ENCODE results near the gene ZNF3. TPM values are rescaled to one million over a fixed set of nuclear protein-coding genes. Genes with fewer than 3 reads are reported as not detected.

The ZNF3 gene
- total and polyA plus RNA-seq, 9 of the 15 experiments (the other 6 are each of a cell fraction or from before 2014, with no cell fraction given) = 30.0 to 64.9 (median 51.5) TPM

DNA sequence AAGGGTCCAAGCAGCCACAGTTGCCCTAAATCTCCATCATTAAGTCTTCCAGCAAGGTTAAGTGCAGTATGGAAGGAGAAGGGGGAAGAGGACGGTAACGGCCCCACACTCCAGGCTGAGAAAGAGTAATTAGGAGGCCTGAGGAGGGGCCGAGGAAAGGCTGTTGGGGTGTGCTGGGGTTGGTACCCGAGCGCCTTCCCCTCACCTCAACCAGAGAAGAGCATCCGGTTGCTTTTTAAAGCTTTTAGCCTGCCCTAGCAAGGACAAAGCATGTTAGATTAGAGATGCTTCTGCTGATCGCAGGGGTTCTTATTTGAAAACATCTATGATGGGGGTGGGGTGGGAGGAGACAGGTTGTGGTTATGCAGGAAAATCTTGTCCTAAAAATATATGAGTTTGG lies 40.9 kb downstream of the ZNF3 start:
- ChIA-PET CTCF (ENCODE audit: low intra/inter-chr PET ratio) (no interaction called here), POLR2A (interaction anchor here (1.4 kb wide), 1 partner anchor 9 kb away, joined by 6 read pairs; the partner anchor contains the start of gene ZSCAN21)
- no peaks in the 10 kb centered on the region; a peak in 1 of 5 replicates for H3K4me1 ChIP-seq (replicated peaks in 1 of 2; ENCODE audit: control insufficient read depth in 2 of 2, insufficient read depth in 2 of 2, low read length in 2 of 2)
- no peak overlapping the region for H3K4me3 ChIP-seq
- no peak overlapping the region for H3K27ac ChIP-seq (ENCODE audit: extremely low read depth, low read depth, low read length)
- intact Hi-C loops (cut with micrococcal nuclease) = no loop called here
- no TSS peak for BruUV-seq (replicated peaks)
- in situ Hi-C loops (cut with MboI) = no loop called here
- no peak overlapping the region for H3K9ac ChIP-seq (ENCODE audit: insufficient read depth in 1 of 2, low read depth in 2 of 2, low read length in 2 of 2)
- no peaks in the 10 kb centered on the region for H3K79me2 ChIP-seq (ENCODE audit: control insufficient read depth, insufficient read depth, low read length)
- DNase-seq (ENCODE audit: extremely low read depth in 1 of 4, low spot score in 3 of 4) (no peak), FAIRE-seq (no peak), ATAC-seq (no peak)
- no peaks in the 10 kb centered on the region for H3K27me3 ChIP-seq (ENCODE audit: control insufficient read depth in 2 of 2, insufficient read depth in 2 of 2, low read length in 2 of 2)
- no peaks in the 10 kb centered on the region for H4K20me1 ChIP-seq (replicated peaks; ENCODE audit: control insufficient read depth, insufficient read depth, low read length)
- H2AFZ ChIP-seq (ENCODE audit: low read depth, low read length) = no peak overlapping the region
- H3K36me3 ChIP-seq (ENCODE audit: control insufficient read depth, insufficient read depth, low read length) = peaks cover 10% of the 10 kb centered on the region; the same call in 2 of the 3 replicates
- no peak overlapping the region for H3K4me2 ChIP-seq (ENCODE audit: insufficient read depth, low read length)
- H3K9me3 ChIP-seq (replicated peaks; ENCODE audit: control insufficient read depth, insufficient read depth, low read depth, low read length) = no peaks in the 10 kb centered on the region
- no peaks in the 10 kb centered on the region for H3K9me1 ChIP-seq (ENCODE audit: control insufficient read depth, insufficient read depth, low read length)
- 64% methylated on average over 7 of the region's 7 CpGs for WGBS (ENCODE audit: insufficient coverage, low coverage, missing lambda C conversion rate)
- TF ChIP-seq, protein P1, sequence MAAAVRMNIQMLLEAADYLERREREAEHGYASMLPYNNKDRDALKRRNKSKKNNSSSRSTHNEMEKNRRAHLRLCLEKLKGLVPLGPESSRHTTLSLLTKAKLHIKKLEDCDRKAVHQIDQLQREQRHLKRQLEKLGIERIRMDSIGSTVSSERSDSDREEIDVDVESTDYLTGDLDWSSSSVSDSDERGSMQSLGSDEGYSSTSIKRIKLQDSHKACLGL (CRISPR knock-in tag; IDR thresholded peaks at IDR 0.05; ENCODE audit: borderline replicate concordance, poor library complexity, severe bottlenecking) = no peak
- TF ChIP-seq NR2C1 (IDR thresholded peaks at IDR 0.05) (no peak), NR2C1 (tag; IDR thresholded peaks at IDR 0.05) (no peak), DNMT1 (IDR thresholded peaks at IDR 0.05) (no peak), ARHGAP35 (IDR thresholded peaks at IDR 0.05; ENCODE audit: partially characterized antibody) (no peak), BCL6 (CRISPR knock-in tag; IDR thresholded peaks at IDR 0.05) (no peak), ZFX (CRISPR knock-in tag; IDR thresholded peaks at IDR 0.05) (no peak), JUNB (CRISPR knock-in tag; conservative IDR thresholded peaks at IDR 0.05) (no peak), GABPA (tag; conservative IDR thresholded peaks at IDR 0.05; ENCODE audit: low read depth) (no peak), TAF1 (IDR thresholded peaks at IDR 0.05; ENCODE audit: control insufficient read depth, extremely low read depth, insufficient read depth, low read length, severe bottlenecking) (no peak), MTA3 (IDR thresholded peaks at IDR 0.05; ENCODE audit: borderline replicate concordance) (no peak), TAF15 (IDR thresholded peaks at IDR 0.05; ENCODE audit: low read depth, low read length) (no peak), RHOXF2B (CRISPR knock-in tag; conservative IDR thresholded peaks at IDR 0.05) (no peak), SNIP1 (IDR thresholded peaks at IDR 0.05; ENCODE audit: low read depth) (no peak), LCOR (CRISPR knock-in tag; IDR thresholded peaks at IDR 0.05) (no peak), ESRRB (CRISPR knock-in tag; IDR thresholded peaks at IDR 0.05; ENCODE audit: borderline replicate concordance) (no peak), CREBBP (IDR thresholded peaks at IDR 0.05; ENCODE audit: low read depth, low read length) (no peak), ZNF444 (CRISPR knock-in tag; IDR thresholded peaks at IDR 0.05) (no peak)
- TF ChIP-seq, protein P2, sequence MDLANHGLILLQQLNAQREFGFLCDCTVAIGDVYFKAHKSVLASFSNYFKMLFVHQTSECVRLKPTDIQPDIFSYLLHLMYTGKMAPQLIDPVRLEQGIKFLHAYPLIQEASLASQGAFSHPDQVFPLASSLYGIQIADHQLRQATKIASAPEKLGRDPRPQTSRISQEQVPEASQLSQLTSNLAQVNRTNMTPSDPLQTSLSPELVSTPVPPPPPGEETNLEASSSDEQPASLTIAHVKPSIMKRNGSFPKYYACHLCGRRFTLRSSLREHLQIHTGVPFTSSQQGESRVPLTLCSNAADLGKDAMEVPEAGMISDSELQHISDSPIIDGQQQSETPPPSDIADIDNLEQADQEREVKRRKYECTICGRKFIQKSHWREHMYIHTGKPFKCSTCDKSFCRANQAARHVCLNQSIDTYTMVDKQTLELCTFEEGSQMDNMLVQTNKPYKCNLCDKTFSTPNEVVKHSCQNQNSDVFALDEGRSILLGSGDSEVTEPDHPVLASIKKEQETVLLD (IDR thresholded peaks at IDR 0.05) = no peak
- TF ChIP-seq, protein P3, sequence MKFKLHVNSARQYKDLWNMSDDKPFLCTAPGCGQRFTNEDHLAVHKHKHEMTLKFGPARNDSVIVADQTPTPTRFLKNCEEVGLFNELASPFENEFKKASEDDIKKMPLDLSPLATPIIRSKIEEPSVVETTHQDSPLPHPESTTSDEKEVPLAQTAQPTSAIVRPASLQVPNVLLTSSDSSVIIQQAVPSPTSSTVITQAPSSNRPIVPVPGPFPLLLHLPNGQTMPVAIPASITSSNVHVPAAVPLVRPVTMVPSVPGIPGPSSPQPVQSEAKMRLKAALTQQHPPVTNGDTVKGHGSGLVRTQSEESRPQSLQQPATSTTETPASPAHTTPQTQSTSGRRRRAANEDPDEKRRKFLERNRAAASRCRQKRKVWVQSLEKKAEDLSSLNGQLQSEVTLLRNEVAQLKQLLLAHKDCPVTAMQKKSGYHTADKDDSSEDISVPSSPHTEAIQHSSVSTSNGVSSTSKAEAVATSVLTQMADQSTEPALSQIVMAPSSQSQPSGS (CRISPR knock-in tag; IDR thresholded peaks at IDR 0.05) = no peak
